PC-9 (cell line): Measurements from ENCODE around the gene GSC. TPM values are rescaled to one million over a fixed set of nuclear protein-coding genes. Genes with fewer than 3 reads are reported as not detected.

Source experiments
- BruUV-seq: library from RNA; stranded (reverse); fragments of 400-500 nt; replicated peaks from 2 replicates; lab custom pipeline; 2021; lab: Mats Ljungman, UMichigan
- CTCF ChIA-PET: fragments of 300-600 bp; sonication (Branson Sonifier 250); formaldehyde crosslinking; loops from one replicate; lab custom pipeline; 2022; ENCODE audit warnings: antibody characterized with exemption; lab: Charles Lee
- POLR2A ChIA-PET: fragments of 300-600 bp; sonication (Branson Sonifier 250); formaldehyde crosslinking; loops from one replicate; lab custom pipeline; 2022; ENCODE audit warnings: antibody characterized with exemption; ENCODE audit not compliant: unreplicated experiment; lab: Charles Lee
- DNase-seq, 2 experiments: peaks; one replicate each; pipeline versions ENCODE4 v3.0.0 to v3.0.0-alpha.2; 2015 to 2022; ENCODE audit warnings: mixed read lengths in 1 of 2
- H2AFZ ChIP-seq: fragments of 200-600 bp; sonication (generic); 2 replicates; pipeline ENCODE4 v1.8.1; 2017; ENCODE audit warnings: antibody characterized with exemption
- H3F3A ChIP-seq: fragments of 200-600 bp; sonication (generic); 2 replicates; pipeline ENCODE4 v1.8.1; 2017; ENCODE audit warnings: antibody characterized with exemption, mild to moderate bottlenecking, low read depth; ENCODE audit not compliant: insufficient read depth
- H3K27ac ChIP-seq: fragments of 200-600 bp; sonication (generic); 2 replicates; pipeline ENCODE4 v1.6.1; 2016; ENCODE audit warnings: mixed run types
- H3K27me3 ChIP-seq: fragments of 200-600 bp; sonication (generic); 2 replicates; pipeline ENCODE4 v1.6.1; 2016; ENCODE audit warnings: low read depth, mixed run types; ENCODE audit not compliant: insufficient read depth
- H3K36me3 ChIP-seq: fragments of 200-600 bp; sonication (generic); 2 replicates; pipeline ENCODE4 v1.6.1; 2016; ENCODE audit warnings: low read depth, mixed run types
- H3K4me1 ChIP-seq: fragments of 200-600 bp; sonication (generic); replicated peaks from 2 replicates; pipeline ENCODE4 v1.6.1; 2016; ENCODE audit warnings: mixed run types; ENCODE audit not compliant: insufficient read depth
- H3K4me2 ChIP-seq: fragments of 200-600 bp; sonication (generic); 2 replicates; pipeline ENCODE4 v1.6.1; 2017; ENCODE audit warnings: mixed run types
- H3K4me3 ChIP-seq: fragments of 200-600 bp; sonication (generic); 2 replicates; pipeline ENCODE4 v1.6.1; 2016; ENCODE audit warnings: mixed run types
- H3K79me2 ChIP-seq: fragments of 200-600 bp; sonication (generic); 2 replicates; pipeline ENCODE4 v1.6.1; 2017; ENCODE audit warnings: low read depth, mixed run types
- H3K9me2 ChIP-seq: fragments of 200-600 bp; sonication (generic); 2 replicates; pipeline ENCODE4 v1.8.1; 2017; ENCODE audit warnings: mild to moderate bottlenecking; ENCODE audit not compliant: insufficient read depth
- H3K9me3 ChIP-seq: fragments of 200-600 bp; sonication (generic); 2 replicates; pipeline ENCODE4 v1.8.1; 2016; ENCODE audit warnings: low read depth; ENCODE audit not compliant: insufficient read depth
- H4K20me1 ChIP-seq: fragments of 200-600 bp; sonication (generic); 2 replicates; pipeline ENCODE4 v1.8.1; 2017; ENCODE audit not compliant: insufficient read depth
- CTCF ChIP-seq: fragments of 200-600 bp; sonication (generic); conservative IDR thresholded peaks from 2 replicates; pipeline ENCODE4 v1.6.1; 2017; ENCODE audit warnings: mixed run types, antibody characterized with exemption, mild to moderate bottlenecking, moderate library complexity
- EZH2 ChIP-seq: fragments of 200-600 bp; sonication (generic); IDR thresholded peaks from 2 replicates; pipeline ENCODE4 v1.8.0; 2017; ENCODE audit warnings: antibody characterized with exemption, low read depth
- intact Hi-C: fragments of 100-400 bp; cut with micrococcal nuclease; formaldehyde crosslinking; loops from one replicate; pipeline ENCODE4 v1.10.0; 2022; ENCODE audit not compliant: unreplicated experiment
- total RNA-seq: library from RNA; stranded (reverse); gene quantifications from 2 replicates; pipeline ENCODE4 v1.2.3, GENCODE V29; 2021

The GSC gene
- total RNA-seq, 1 experiment from 2014 or later: not detected

DNA sequence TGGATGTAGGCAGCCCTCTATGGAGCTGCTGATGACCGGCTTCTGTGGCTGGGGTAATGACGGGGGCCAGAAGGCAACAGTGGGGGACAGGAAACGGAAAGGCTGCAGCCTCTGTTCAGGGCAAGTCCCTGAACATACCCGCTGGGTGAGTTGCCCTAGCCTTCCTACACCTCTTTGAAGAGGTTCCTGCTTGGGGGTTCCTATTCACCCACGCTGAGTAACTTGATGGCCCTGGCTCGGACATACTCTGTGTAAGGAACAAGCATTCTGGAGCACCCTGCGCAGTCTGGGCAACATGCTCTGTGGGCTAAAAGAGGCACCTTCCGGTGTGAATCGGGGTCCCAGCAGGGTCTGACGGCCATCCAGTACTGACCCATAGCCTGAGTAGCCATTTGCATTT lies 17.7 kb upstream of the GSC start:
- CTCF ChIA-PET: no interaction called here
- no peak overlapping the region for H3K4me3 ChIP-seq
- no TSS peak for BruUV-seq
- no peak for TF ChIP-seq EZH2
- TF ChIP-seq CTCF: no peak
- no peaks in the 10 kb centered on the region for H3K9me3 ChIP-seq
- no peaks in the 10 kb centered on the region for H3K9me2 ChIP-seq
- peaks cover 21% of the 10 kb centered on the region for H3K27me3 ChIP-seq
- no peaks in the 10 kb centered on the region for H3F3A ChIP-seq
- no peak overlapping the region for H2AFZ ChIP-seq
- no peak overlapping the region for H3K27ac ChIP-seq
- no peaks in the 10 kb centered on the region for H3K36me3 ChIP-seq
- no peaks in the 10 kb centered on the region for H3K79me2 ChIP-seq
- H3K4me2 ChIP-seq: no peak overlapping the region
- no peaks in the 10 kb centered on the region for H3K4me1 ChIP-seq
- POLR2A ChIA-PET: no interaction called here
- intact Hi-C loops: no loop called here
- DNase-seq: no peak
- no peaks in the 10 kb centered on the region for H4K20me1 ChIP-seq

GRCh38 chr14:94787092-94787491 lies 17.2 kb upstream of the GSC start:
- TF ChIP-seq EZH2 (no peak), CTCF (no peak)
- BruUV-seq: no TSS peak
- Histone ChIP-seq H3K9me3 (no peaks in the 10 kb centered on the region), H3K27me3 (peaks cover 21% of the 10 kb centered on the region), H2AFZ (no peak overlapping the region), H3F3A (no peaks in the 10 kb centered on the region), H3K36me3 (no peaks in the 10 kb centered on the region), H3K4me3 (no peak overlapping the region), H4K20me1 (no peaks in the 10 kb centered on the region), H3K9me2 (no peaks in the 10 kb centered on the region), H3K27ac (no peak overlapping the region), H3K79me2 (no peaks in the 10 kb centered on the region), H3K4me1 (no peaks in the 10 kb centered on the region), H3K4me2 (no peak overlapping the region)
- ChIA-PET POLR2A (no interaction called here), CTCF (no interaction called here)
- DNase-seq: no peak
- intact Hi-C loops: no loop called here

DNA sequence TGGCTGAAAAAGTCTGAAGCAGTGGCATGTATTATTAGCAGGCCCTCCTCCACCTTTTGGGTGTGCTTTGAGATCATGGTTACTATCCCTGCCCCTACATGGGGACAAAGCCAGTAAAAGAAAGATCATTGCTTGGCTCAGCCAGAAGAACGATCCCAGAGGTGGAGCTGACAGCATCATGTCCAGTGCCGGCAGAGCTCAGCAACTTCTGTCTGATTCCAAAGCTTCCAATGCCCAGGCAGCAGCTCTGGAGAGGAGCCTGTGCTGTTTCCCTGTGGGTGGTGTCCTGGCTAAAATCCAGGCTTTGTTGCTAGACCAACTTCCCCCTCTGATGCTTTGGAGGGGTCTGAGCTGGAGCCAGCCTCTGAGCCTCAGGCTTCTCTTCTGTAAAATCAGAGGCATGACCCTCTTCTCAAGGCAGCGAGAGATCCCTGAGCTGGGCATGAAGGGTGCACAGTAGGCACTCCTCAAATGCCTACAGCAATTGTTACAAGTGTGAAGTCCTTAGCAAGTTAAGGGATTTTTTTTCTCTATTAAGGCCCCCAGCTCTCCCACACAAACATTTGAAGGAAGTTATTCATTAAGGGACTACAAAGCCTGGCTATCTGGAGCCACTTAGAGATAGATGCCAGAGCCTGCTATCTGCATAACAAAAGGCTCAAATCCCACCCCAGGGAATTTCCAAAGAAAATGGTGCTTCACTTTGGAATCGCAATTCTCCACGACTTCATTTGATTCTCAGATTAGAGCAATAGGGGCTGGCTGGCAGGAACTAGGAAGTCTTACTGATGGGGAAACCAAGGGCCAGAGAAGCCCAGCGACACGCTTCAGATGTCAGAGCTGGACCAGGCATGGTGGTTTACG lies 10.9 kb upstream of the GSC start:
- H3K4me1 ChIP-seq: no peaks in the 10 kb centered on the region
- intact Hi-C loops: no loop called here
- TF ChIP-seq EZH2: no peak
- TF ChIP-seq CTCF: no peak
- H3K27ac ChIP-seq: no peak overlapping the region
- no peak overlapping the region for H2AFZ ChIP-seq
- ChIA-PET POLR2A (no interaction called here), CTCF (no interaction called here)
- no peak overlapping the region for H3K4me2 ChIP-seq
- no peaks in the 10 kb centered on the region for H4K20me1 ChIP-seq
- no peaks in the 10 kb centered on the region for H3F3A ChIP-seq
- no peaks in the 10 kb centered on the region for H3K79me2 ChIP-seq
- BruUV-seq: no TSS peak
- H3K36me3 ChIP-seq: no peaks in the 10 kb centered on the region
- H3K4me3 ChIP-seq: no peak overlapping the region
- H3K27me3 ChIP-seq: peaks cover 7% of the 10 kb centered on the region; the same call in 1 of the 2 replicates
- no peaks in the 10 kb centered on the region for H3K9me2 ChIP-seq
- no peak for DNase-seq
- H3K9me3 ChIP-seq: no peaks in the 10 kb centered on the region
